ENCODE data around the gene EFCAB13.
A peak's percentile ranks its signal among the peaks of the same experiment; 100 is the strongest.

Gene EFCAB13

GRCh38 chr17:47323382-47324223 lies at the start of gene EFCAB13:
Gene EFCAB13 (plus strand): TSS chr17:47323955. CDS start chr17:47328354, 4,399 bp downstream.
- no peak for TF ChIP-seq CTCF (conservative IDR thresholded peaks at IDR 0.05; ENCODE audit: low read length)
- DNase-seq (ENCODE audit: low read depth) = peak; percentile 79
- H3K4me3 ChIP-seq (ENCODE audit: low read length) = peak within 1 kb of the TSS; percentile 79

GRCh38 chr17:47274319-47275069 lies 49.3 kb upstream of the EFCAB13 start:
- H3K4me3 ChIP-seq (ENCODE audit: low read length) = no peak overlapping the region
- no peak for DNase-seq (ENCODE audit: low read depth)
- no peak for TF ChIP-seq CTCF (conservative IDR thresholded peaks at IDR 0.05; ENCODE audit: low read length)

GRCh38 chr17:47275245-47275984 lies 48.3 kb upstream of the EFCAB13 start:
- TF ChIP-seq CTCF (conservative IDR thresholded peaks at IDR 0.05; ENCODE audit: low read length) = no peak
- DNase-seq (ENCODE audit: low read depth) = peak; percentile 96
- H3K4me3 ChIP-seq (ENCODE audit: low read length) = peak overlapping the region; percentile 20

- H3K4me3 ChIP-seq (ENCODE audit: low read length) = no peak overlapping the region
- DNase-seq (ENCODE audit: low read depth) = no peak
- TF ChIP-seq CTCF (conservative IDR thresholded peaks at IDR 0.05; ENCODE audit: low read length) = no peak
Observed at GRCh38 chr17:47276444-47276843, 47.3 kb upstream of the EFCAB13 start.

- peak; percentile 96 for DNase-seq (ENCODE audit: low read depth)
- TF ChIP-seq CTCF (conservative IDR thresholded peaks at IDR 0.05; ENCODE audit: low read length) = no peak
Observed at GRCh38 chr17:47276868-47277267, 46.9 kb upstream of the EFCAB13 start.

GRCh38 chr17:47277921-47278320 lies 45.8 kb upstream of the EFCAB13 start:
- DNase-seq (ENCODE audit: low read depth) = peak; percentile 41
- no peak overlapping the region for H3K4me3 ChIP-seq (ENCODE audit: low read length)
- no peak for TF ChIP-seq CTCF (conservative IDR thresholded peaks at IDR 0.05; ENCODE audit: low read length)

More at GRCh38 chr17:47276868-47277267, 46.9 kb upstream of the EFCAB13 start:
- H3K4me3 ChIP-seq (ENCODE audit: low read length) = no peak overlapping the region

Data from AG10803 (cell line).